PC-9 (cell line): ENCODE data around the gene TXNL4A.

Experiments
- EZH2 ChIP-seq: fragments of 200-600 bp; sonication (generic); IDR thresholded peaks from 2 replicates; pipeline ENCODE4 v1.8.0; 2017; ENCODE audit warnings: antibody characterized with exemption, low read depth
- TF ChIP-seq, protein P1 (sequence below): fragments of 200-600 bp; sonication (generic); conservative IDR thresholded peaks from 2 replicates; pipeline ENCODE4 v1.6.1; 2017; ENCODE audit warnings: mixed run types, antibody characterized with exemption, mild to moderate bottlenecking, moderate library complexity

DNA sequence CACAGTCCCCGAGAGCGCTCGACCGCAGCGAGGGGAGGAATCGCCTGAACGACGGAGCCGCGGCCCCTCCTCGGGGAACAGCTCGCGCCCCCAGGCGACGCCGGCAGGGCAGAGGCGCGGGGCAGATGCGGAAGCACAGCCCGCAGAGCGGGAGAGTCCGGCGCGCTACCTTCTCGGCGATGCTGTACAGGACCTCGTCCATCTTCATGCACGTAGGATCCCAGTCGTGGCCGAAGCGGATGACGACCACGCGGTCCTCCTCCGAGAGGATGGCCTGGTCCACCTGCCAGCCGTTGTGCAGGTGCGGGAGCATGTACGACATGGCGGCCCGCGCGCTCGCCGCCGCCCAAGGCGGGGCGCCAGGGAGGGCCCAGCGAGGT, 302 bp downstream of the TXNL4A start:
- TF ChIP-seq, protein P1, sequence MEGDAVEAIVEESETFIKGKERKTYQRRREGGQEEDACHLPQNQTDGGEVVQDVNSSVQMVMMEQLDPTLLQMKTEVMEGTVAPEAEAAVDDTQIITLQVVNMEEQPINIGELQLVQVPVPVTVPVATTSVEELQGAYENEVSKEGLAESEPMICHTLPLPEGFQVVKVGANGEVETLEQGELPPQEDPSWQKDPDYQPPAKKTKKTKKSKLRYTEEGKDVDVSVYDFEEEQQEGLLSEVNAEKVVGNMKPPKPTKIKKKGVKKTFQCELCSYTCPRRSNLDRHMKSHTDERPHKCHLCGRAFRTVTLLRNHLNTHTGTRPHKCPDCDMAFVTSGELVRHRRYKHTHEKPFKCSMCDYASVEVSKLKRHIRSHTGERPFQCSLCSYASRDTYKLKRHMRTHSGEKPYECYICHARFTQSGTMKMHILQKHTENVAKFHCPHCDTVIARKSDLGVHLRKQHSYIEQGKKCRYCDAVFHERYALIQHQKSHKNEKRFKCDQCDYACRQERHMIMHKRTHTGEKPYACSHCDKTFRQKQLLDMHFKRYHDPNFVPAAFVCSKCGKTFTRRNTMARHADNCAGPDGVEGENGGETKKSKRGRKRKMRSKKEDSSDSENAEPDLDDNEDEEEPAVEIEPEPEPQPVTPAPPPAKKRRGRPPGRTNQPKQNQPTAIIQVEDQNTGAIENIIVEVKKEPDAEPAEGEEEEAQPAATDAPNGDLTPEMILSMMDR, result no peak; the same call in 1 of the 2 replicates
- TF ChIP-seq EZH2, result no peak
